ENCODE results near the gene TNNI2. TPM values are rescaled to one million over a fixed set of nuclear protein-coding genes. Genes with fewer than 3 reads are reported as not detected.

The TNNI2 gene
- total and polyA plus RNA-seq, 2 donors (not counting 1 experiment from before 2014, with no cell fraction given) = 2.9 to 12.9 TPM

DNA sequence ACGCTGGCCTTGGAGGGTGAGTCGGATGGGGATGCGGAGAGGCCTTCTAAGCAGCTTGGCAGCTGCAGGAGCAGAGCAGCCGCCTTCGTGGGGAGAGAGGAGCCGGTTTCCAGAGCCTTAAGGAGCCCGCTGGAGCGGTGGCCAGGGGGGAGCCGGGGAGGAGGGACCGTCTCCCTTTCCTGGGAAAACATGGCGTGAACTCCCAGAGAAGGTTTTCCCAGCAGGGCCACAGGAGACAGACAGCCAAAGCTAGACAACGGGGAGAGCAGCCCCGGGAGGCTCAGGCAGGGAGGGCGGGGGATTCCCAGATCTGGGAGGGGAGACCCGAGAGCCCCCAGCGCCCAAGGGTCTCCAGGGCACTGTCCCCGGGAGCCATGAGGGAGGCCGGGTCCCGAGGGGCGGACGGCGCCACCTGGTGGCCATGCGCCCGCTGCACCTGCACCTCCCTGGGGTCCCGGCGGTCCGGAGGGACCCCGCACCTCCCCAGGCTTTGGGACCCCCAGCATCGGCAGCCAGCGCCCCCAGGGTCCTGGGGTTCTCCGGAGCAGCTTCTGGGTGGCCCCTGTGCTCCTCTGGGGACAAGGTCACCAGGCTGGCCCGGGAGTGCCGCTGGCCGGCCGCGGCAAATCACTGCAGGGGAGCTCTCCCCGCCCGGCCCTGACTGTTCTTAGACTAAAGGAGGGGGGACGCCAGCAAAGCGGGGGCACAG lies 6.4 kb upstream of the TNNI2 start:
- H3K27me3 ChIP-seq (replicated peaks in 1 of 4; ENCODE audit: control extremely low read depth in 1 of 4, control insufficient read depth in 3 of 4, insufficient read depth in 4 of 4, low read length in 3 of 4) = peaks cover 0 to 28% (median 5%) of the 10 kb centered on the region in 4 experiments
- H3K79me2 ChIP-seq (ENCODE audit: control insufficient read depth, insufficient read depth, low read length) = peaks cover 15% of the 10 kb centered on the region
- peak overlapping the region; percentile 63 for H3K4me2 ChIP-seq (replicated peaks; ENCODE audit: low read depth, low read length, poor library complexity, severe bottlenecking)
- no peak overlapping the region for H3K4me3 Mint-ChIP-seq
- peaks cover 4 to 9% of the 10 kb centered on the region in 2 donors for H3K4me1 ChIP-seq (ENCODE audit: control insufficient read depth in 2 of 2, insufficient read depth in 2 of 2, low read length in 2 of 2)
- peaks cover 8% of the 10 kb centered on the region for H3K27me3 Mint-ChIP-seq
- no peak overlapping the region for H3K9ac ChIP-seq (ENCODE audit: low read length)
- 20% methylated on average over 39 of the region's 40 CpGs for whole genome bisulfite sequencing (ENCODE audit: insufficient coverage)
- intact Hi-C loops (cut with micrococcal nuclease) = no loop called here
- DNase-seq (peak; percentile 76), ATAC-seq (ENCODE audit: low read depth) (peak; percentile 77)
- H3K9me3 ChIP-seq (ENCODE audit: control extremely low read depth in 1 of 3, control insufficient read depth in 2 of 3, insufficient read depth in 1 of 3, low read length in 2 of 3) = no peaks in the 10 kb centered on the region
- no peak overlapping the region for H3K27ac Mint-ChIP-seq
- H3K36me3 ChIP-seq (replicated peaks in 1 of 2; ENCODE audit: control extremely low read depth in 1 of 2, control insufficient read depth in 1 of 2, extremely low read depth in 1 of 2, insufficient read depth in 2 of 2, low read length in 1 of 2) = no peaks in the 10 kb centered on the region
- no peak overlapping the region for H3K27ac ChIP-seq (ENCODE audit: low read length in 2 of 2)
- no peaks in the 10 kb centered on the region for H4K20me1 ChIP-seq (ENCODE audit: control insufficient read depth, insufficient read depth, low read length, poor library complexity, severe bottlenecking)
- peaks cover 3% of the 10 kb centered on the region for H3K4me1 Mint-ChIP-seq
- no peaks in the 10 kb centered on the region for H3K9me3 Mint-ChIP-seq (ENCODE audit: insufficient read depth)
- ChIA-PET POLR2A (interaction anchor here (1.8 kb wide), 1 partner anchor 139 kb away, joined by 12 read pairs; no protein-coding TSS in a partner anchor), CTCF (interaction anchor here (0.6 to 10.0 kb wide), 46 partner anchors 10 to 999 kb away, joined by 3 to 394 read pairs (median 4); partner anchors contain the start of genes KRTAP5-6, LSP1 and TNNT3)
- H2AFZ ChIP-seq (ENCODE audit: insufficient read depth, low read depth, low read length, poor library complexity, severe bottlenecking) = peak overlapping the region; percentile 43
- TF ChIP-seq EZH2 (IDR thresholded peaks at IDR 0.05; ENCODE audit: borderline replicate concordance, insufficient read depth, low read depth, low read length, poor library complexity, severe bottlenecking) = no peak
- TF ChIP-seq, protein P1, sequence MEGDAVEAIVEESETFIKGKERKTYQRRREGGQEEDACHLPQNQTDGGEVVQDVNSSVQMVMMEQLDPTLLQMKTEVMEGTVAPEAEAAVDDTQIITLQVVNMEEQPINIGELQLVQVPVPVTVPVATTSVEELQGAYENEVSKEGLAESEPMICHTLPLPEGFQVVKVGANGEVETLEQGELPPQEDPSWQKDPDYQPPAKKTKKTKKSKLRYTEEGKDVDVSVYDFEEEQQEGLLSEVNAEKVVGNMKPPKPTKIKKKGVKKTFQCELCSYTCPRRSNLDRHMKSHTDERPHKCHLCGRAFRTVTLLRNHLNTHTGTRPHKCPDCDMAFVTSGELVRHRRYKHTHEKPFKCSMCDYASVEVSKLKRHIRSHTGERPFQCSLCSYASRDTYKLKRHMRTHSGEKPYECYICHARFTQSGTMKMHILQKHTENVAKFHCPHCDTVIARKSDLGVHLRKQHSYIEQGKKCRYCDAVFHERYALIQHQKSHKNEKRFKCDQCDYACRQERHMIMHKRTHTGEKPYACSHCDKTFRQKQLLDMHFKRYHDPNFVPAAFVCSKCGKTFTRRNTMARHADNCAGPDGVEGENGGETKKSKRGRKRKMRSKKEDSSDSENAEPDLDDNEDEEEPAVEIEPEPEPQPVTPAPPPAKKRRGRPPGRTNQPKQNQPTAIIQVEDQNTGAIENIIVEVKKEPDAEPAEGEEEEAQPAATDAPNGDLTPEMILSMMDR (IDR thresholded peaks at IDR 0.05) = peak; percentile 99
- no peak overlapping the region for H3K4me3 ChIP-seq (ENCODE audit: control extremely low read depth in 1 of 5, extremely low read depth in 1 of 5, insufficient read depth in 1 of 5, low read depth in 2 of 5, low read length in 4 of 5)

DNA sequence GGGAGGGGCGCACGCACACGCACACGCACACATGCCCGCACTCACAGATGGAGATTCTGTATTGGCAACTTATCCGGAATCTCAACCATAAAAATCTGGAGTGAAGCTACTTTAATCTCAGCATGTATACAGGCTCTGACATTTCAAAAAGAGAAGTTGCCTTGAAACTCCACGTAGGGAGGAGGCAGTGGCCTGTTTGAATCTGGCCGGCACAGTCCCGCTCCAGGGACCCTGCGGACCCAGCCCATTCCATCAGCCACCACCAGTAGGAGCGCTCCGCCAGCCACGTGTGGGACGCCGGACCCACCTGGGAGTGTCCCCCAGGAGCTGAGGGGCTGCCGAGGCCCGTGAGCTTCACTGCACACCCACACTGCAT lies 5.9 kb upstream of the TNNI2 start:
- H3K9me3 Mint-ChIP-seq (ENCODE audit: insufficient read depth) = no peaks in the 10 kb centered on the region
- peaks cover 0 to 28% (median 5%) of the 10 kb centered on the region in 4 experiments for H3K27me3 ChIP-seq (replicated peaks in 1 of 4; ENCODE audit: control extremely low read depth in 1 of 4, control insufficient read depth in 3 of 4, insufficient read depth in 4 of 4, low read length in 3 of 4)
- no peak overlapping the region for H3K9ac ChIP-seq (ENCODE audit: low read length)

More for the DNA sequence above, 5.9 kb upstream of the TNNI2 start:
- Mint-ChIP-seq H3K27me3 (peaks cover 4% of the 10 kb centered on the region), H3K4me1 (peaks cover 8% of the 10 kb centered on the region), H3K27ac (no peak overlapping the region), H3K4me3 (no peak overlapping the region)
- Histone ChIP-seq H3K4me1 (ENCODE audit: control insufficient read depth in 2 of 2, insufficient read depth in 2 of 2, low read length in 2 of 2) (peaks cover 9 to 15% of the 10 kb centered on the region in 2 donors), H4K20me1 (ENCODE audit: control insufficient read depth, insufficient read depth, low read length, poor library complexity, severe bottlenecking) (no peaks in the 10 kb centered on the region), H3K79me2 (ENCODE audit: control insufficient read depth, insufficient read depth, low read length) (peaks cover 19% of the 10 kb centered on the region), H3K4me2 (replicated peaks; ENCODE audit: low read depth, low read length, poor library complexity, severe bottlenecking) (peak overlapping the region; percentile 63), H2AFZ (ENCODE audit: insufficient read depth, low read depth, low read length, poor library complexity, severe bottlenecking) (peak overlapping the region; percentile 43), H3K36me3 (replicated peaks in 1 of 2; ENCODE audit: control extremely low read depth in 1 of 2, control insufficient read depth in 1 of 2, extremely low read depth in 1 of 2, insufficient read depth in 2 of 2, low read length in 1 of 2) (no peaks in the 10 kb centered on the region), H3K4me3 (ENCODE audit: control extremely low read depth in 1 of 5, extremely low read depth in 1 of 5, insufficient read depth in 1 of 5, low read depth in 2 of 5, low read length in 4 of 5) (no peak overlapping the region), H3K9me3 (ENCODE audit: control extremely low read depth in 1 of 3, control insufficient read depth in 2 of 3, insufficient read depth in 1 of 3, low read length in 2 of 3) (no peaks in the 10 kb centered on the region), H3K27ac (ENCODE audit: low read length in 2 of 2) (no peak overlapping the region)
- no peak for ATAC-seq (ENCODE audit: low read depth)
- DNase-seq = no peak
- POLR2A ChIA-PET = interaction anchor here (1.8 kb wide), 1 partner anchor 139 kb away, joined by 12 read pairs; no protein-coding TSS in a partner anchor
- intact Hi-C loops (cut with micrococcal nuclease) = no loop called here
- no peak for TF ChIP-seq EZH2 (IDR thresholded peaks at IDR 0.05; ENCODE audit: borderline replicate concordance, insufficient read depth, low read depth, low read length, poor library complexity, severe bottlenecking)
- TF ChIP-seq, protein P1 (IDR thresholded peaks at IDR 0.05) = no peak
- WGBS (ENCODE audit: insufficient coverage) = 70% methylated on average over 11 of the region's 17 CpGs
- CTCF ChIA-PET = interaction anchor here (0.5 to 10.0 kb wide), 46 partner anchors 8 to 1000 kb away, joined by 3 to 394 read pairs (median 5); partner anchors contain the start of genes KRTAP5-6, LSP1 and TNNT3
